ENCODE measurements around the gene WIPF2.
"Not testable (repeated sequence)": the region's sequence is repeated elsewhere in the genome, so short reads cannot be mapped to it uniquely, and the experiment has no call there.

WIPF2 gene

DNA sequence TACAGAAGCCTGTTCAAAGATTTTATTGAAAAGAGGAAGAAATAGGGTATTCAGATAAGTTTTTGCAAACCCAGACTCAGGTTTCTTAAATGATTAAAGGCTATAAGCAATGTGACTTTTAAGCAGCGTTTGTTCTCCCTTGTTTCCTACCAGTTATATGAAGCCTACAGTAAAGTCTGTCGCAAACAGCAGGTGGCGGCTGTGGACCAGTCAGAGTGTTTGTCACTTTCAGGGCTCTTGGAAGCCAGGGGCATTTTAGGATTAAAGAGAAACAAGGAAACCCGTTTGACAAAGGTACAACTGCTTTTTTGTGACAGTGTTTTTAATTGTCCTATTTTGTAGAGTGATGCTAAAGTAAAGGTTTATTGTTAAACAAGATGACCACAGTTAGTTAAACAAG lies 82.2 kb downstream of the WIPF2 start:
- DNase-seq: no peak

DNA sequence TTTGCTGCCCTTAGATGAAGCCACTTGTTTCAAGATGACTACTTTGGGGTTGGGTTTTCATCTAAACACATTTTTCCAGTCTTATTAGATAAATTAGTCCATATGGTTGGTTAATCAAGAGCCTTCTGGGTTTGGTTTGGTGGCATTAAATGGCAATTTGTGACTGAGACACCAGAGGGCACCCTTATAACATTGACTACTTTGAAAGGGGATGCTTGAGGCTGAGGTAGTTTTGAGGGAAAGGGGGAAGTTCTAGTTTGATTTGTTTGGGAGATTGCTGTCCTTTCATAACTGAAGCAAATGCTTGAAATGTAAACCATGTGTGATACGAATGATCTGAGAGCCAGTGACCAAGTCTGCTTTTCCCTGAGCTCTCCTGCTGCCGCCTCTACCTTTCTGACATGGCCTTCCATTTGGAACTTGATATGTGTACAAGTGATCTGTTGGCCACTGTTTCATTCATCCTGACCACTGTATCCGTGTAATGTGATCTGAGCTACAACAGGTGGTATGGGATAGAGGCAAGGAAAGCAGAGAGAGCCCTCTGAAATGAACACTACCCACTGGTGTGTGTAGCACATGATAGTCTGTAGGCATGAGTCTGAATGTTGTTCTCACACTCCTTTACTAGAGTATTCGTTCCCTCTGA lies 84.0 kb downstream of the WIPF2 start:
- DNase-seq: no peak

DNA sequence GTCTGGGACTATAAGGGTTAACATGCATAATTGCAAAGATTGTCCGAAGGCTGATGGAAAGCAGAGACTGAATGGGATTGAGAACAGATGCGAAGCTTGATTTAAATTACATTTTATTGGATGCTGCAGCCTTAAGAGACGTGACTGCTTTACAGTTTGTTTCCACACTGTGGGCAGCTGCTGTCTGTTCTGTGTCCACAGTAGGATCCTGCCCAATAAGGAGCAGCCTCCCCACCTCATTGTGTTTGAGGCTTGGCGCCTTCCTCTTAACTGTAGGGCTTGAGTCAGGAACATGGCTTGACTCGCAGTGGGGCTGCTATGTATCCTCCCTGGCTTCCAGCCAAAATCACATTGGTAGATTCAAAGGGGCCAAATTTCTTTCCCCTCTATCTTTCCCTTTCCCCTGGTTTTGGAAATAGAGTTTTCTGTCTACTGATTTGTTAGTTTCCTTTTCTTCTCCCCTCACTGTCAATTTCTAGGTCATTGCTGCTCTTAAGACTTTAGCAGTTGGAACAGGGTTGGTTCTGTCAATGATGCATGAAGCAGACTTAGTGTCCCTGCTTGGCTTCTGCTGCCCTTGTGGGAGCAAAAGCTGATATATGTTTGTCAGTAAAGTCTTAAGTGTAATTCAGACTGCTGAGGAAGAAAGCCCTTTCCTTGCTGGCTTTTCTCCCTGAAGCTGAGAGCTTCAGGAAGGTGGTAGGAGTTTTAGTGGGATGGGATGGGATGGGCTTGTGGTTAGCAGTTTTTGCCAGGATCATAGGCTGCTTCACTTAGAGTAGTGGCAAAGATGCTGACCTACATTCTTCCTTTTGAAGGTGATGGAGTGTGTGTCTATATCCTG lies 84.8 kb downstream of the WIPF2 start:
- DNase-seq: no peak

DNA sequence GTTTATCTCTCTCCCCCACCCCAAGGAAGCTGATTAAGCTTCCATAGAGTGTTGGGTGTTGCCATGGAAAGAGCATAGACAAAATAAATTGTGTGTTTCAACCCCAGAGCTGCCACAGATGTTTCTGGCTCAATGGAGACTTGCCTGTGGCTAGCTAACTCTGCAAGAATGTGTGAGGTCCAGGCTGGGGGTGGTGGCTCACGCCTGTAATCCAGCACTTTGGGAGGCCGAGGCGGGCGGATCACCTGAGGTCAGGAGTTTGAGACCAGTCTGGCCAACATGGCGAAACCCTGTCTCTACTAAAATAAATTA lies 85.4 kb downstream of the WIPF2 start:
- not testable (repeated sequence) for DNase-seq

DNA sequence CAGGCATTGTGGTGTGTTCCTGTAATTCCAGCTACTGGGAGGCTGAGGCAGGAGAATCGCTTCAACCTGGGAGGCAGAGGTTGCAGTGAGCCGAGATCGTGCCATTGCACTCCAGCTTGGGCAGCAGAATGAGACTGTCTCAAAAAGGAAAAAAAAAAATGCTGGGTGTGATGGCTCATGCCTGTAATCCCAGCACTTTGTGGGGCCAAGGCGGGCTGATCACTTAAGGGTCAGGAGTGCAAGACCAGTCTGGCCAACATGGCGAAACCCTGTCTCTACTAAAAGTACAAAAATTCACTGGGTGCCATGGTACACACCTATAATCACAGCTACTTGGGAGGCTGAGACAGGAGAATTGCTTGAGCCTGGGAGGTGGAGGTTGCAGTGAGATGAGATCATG lies 85.8 kb downstream of the WIPF2 start:
- not testable (repeated sequence) for DNase-seq

DNA sequence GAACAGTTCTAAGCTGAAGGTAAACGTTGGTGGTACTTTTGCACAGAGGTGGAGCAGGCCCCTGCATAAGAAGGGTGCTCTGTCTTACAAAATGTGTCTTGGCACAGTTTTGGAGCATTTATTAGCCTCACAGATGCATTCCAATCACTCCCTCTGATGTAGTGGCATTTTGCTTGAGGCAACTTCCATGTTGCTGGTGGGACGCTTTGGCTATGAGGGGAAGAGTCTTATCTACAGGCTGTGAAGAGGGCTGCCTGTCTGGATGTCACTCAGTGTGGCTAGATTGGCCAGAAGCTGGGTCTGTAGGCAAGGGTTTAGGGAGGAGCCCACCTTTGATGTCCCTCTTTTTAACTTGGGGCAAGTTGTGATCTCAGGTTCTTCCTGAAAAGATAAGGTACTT lies 87.3 kb downstream of the WIPF2 start:
- no peak for DNase-seq

DNA sequence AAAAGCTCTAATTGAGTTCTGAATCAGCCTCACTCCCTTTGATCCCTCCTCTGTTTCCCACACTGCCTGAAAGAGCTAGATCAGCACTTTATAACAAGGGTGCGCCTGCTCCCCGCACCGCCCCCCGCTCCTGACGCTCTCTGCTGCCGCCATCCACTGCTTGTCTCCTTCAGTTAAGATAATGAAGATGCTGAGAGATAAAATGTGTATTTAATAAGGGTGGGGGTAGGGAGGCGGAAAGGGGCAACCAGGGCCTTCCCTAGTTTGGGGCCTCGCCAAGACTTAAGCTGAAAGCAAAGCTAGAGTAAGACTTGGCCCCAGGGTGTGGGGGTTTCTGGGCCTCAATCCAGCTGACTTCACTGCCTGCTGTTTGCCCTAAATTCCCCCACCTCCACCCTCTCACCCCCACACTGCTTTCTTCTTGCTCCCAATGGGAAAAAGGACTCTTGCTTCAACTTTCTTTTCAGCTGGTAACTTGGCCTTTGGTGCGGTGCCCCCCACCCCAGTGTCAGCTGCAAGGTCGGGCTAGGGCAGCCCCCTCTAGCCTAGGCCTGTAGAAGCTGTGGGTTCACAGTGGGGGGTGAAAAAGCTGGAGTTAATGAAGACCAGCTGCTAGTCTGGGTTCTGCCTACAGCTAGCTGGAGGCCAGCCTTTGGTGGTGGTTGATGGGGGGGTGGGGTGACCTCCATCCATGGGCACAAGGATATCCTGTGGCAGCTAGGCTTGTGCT lies 88.1 kb downstream of the WIPF2 start:
- no peak for DNase-seq

DNA sequence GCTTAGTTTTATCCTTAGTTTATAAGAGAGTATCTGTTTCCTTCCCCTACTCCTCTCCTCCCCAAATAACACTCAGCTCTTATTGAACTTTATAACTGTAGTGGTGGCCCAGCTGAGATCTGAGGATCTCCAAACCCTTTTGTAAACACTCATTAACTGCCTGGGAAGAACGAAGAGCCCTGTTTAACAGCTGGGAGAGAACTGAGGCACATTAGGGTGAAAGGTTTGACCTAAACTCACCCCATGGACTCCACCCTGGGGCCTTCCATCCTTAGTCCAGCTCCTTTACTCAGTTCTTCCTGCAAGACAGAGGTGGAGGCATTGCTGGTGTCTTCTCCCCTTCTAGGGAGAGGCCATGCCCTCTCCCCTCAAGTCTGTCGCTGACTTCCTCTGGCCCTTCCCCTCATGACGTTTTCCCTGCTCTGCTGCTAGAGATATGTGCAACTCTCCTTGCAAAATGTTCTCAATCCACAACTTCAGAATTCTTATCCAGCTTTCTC lies 88.7 kb downstream of the WIPF2 start:
- DNase-seq: no peak

DNA sequence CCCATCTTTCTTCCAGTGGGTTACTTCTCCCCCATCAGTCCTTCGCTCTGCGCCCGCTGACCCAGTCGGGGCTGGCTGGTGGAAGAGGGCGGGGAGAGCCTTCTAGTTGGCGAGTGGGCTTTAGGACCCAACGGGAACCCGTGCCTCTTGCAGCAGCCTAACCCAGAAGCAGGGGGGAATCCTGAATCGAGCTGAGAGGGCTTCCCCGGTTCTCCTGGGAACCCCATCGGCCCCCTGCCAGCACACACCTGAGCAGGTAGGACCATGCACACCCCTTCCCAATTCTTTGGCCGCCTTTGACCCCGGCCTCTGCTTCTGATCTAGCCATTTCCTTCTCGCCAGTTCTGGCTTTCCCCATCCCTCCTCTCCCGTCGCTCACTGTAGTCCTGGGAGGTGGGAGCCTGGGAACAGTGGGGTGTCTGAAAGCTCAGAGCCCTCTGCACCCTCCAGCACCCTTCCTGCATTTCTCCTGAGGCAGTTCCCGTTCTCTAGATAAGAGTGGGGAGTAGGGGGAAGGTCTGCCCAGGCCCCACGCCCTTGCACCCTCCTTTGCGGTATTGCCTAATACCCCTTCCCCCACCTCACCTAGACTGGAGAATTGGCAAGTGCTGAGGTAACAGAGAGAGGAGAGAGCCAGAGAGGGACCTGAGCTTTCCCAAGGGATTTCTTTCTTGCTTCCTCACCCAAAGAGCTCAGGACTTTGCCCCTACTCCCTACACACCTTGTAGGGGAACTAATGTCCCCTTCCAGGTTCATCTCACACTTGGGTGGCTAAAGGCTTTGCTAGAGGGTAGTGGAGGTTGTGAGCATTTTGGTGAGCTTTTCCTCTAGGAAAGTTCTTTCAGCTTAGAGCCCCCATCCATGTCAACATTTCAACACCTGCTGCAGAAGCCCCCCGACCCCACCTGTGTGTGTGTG lies 90.2 kb downstream of the WIPF2 start, which contains the start of gene RARA:
RARA (plus strand) TSS at position 150 of the 918 bp plus-strand sequence. CDS start 22,039 bp downstream, outside the sequence.
- no peak for DNase-seq

DNA sequence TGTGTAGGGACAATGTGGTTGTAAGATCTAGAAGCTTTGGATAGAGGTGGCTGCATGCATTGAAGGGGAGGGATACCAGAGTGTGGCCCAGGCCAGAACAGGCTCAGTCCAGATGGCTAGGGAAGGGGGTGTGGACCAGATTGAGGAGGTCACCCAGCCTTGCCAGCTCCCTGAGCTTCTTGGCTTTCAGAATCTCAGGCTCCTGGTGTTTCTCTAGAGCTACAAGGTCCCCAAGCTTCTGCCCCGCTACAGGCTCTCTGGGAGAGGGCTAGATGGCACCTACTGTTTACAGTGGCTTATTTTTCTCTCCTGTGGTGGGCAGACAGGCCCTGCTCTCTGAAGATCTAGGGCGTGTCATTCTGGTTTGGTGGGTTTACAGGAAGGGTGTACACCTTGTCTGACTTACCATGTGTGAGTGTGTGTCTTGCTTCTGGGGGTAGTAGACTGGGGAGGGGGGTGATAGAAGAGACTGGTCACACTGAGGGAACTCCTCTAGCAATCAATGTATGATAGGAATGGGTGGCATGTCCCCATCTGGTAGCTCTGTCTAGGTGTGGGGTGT lies 90.9 kb downstream of the WIPF2 start:
- no peak for DNase-seq

DNA sequence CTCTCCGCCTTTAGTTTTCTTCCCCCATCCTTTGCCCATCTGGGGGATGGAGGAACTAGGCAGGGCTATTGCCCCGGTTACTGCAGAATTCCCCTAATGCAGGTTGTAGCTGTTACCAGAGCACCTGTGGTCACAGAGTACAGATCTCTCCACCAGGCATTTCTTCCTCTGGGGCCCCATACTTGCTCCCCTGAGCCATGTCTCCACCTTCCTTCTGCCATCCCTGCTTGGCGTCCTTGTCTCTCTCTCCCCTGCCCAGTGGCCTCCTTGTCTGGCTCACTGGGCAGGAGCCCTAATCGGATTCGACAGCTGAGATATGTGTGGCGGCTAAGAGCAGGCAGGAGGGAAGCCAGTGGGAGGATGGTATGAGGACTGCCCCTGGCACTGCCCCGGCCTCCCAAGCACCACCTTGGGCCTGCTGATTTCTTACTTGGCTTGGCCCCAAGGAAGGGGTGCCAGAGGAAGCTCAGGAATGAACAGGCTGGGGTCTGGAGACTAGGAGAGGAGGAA lies 91.8 kb downstream of the WIPF2 start:
- DNase-seq: no peak

DNA sequence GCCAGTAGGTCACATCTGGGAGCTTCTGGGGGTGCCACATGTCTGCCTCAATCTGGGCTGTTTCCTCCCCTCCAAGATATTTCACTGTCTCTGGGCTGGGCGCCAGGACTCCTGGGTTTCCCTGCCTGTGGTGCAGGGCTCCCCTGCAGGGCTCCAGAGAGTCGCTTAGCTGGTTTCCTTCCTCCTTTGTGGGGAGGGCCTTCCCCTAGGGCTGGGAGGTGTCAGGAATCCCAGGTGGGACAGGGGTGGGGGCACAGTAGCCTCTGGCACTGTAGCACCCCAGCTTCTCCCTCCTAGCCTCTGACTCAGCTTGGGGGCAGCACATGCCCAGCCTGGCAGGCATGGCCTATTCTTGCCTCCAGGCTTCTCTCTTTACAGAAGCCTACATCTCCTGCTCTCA lies 92.5 kb downstream of the WIPF2 start:
- no peak for DNase-seq

DNA sequence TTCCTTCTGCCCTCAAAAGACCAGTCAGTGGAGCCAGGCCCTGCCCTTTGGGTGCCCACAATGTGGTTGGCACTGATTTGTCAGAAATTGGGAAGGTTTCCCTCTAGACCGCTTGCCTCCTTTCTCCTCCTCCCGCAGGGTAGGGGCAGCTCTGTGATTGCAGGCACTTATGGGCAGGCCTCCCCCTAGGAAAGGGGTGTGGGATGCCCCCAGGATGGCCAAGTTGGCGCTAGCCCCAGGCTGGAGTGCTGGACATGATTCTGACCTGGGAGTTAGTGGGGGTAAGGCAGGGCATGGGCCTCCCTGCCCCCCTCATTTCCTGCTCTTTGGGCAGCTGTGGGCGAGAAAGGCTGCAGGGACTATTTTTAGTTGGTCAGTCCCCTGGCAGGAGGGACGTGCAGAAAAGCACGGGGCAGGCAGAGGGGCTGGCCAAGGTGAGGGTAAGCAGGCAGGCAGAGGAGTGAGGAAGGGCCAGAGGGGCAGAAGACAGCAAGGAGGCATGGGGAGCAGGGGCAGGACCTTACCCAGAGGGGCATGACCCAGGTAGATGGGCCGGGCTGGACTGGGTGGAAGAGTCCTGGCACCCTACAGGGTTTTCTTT lies 93.1 kb downstream of the WIPF2 start:
- no peak for DNase-seq

DNA sequence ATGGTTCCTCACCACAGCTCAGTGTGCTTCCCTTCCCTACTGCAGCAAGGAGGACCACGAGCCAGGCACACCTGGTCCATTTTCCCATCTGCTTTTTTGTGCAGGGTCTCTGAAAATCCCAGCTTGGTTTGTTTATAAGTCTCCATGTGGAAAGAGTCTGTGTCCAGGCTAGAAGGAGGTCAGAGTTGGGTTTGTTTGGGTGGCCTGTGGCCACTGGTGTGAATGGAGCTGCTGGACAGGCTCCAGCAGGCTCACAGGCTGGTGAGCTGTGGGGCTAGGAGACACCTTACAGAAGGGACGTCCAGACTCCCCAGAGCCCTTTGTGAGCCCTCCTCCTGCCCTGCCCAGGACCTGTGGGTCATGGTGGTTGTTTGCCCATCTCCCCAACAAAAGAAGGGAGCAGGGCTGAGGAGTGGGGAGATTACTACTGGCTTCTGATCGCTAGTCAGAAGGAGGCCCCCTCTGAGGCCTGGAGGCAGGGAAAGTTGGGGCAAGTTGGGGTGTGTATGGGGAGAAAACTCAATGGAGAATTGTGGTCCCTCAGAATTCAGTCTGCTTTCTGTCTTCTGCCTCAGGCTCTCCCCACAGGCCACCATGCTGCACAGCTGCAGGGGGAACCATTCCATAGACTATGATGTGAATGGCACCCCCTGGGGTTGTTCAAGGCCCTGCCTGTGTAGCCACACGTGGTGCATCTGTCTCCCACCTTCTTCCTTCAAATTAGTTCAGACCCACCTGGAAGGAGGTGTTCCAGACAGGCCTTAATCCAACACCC lies 94.0 kb downstream of the WIPF2 start:
- no peak for DNase-seq

DNA sequence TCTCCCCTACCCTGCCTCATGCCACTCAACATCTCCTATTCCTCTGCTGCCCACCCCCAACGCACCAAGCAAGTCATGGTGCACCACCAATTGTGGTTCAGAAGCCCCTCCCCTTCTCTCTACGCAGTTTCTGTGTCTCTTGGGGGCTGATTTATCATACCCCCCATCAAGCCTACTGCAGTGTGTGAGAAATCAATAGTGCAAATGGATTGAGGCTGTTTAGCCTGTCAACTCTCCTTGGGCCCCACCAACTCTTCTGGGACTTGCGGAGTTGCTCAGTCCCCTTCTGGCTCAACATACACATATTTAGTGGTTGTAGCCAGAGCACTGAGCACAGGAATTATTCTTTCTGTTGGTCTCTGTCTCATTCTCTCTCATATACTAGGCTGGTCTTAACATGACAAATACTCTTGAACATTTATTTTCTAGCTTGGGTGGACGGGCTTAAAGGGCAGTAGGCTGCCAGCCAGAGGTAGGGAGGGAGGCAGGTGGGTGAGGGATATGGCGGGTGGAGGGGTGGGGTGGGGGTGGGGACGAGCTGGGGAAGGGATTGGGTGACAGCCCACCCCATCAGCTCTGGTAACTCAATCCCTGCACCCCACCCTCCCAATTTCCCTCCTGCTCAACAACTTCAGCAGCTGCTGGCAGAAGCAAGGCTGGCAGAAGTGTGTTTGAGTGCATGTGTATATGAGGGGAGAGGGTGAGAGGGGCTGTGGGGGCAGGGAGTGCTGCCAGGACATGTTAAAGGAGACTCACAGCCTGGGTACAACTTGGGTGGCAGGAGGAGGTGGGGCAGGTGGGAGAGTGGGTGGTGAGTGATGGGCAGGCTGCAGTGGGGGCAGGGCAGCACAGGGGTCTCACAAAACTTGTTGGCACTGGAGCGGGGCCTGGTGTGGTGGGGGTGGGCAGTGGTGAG lies 94.8 kb downstream of the WIPF2 start:
- no peak for DNase-seq

DNA sequence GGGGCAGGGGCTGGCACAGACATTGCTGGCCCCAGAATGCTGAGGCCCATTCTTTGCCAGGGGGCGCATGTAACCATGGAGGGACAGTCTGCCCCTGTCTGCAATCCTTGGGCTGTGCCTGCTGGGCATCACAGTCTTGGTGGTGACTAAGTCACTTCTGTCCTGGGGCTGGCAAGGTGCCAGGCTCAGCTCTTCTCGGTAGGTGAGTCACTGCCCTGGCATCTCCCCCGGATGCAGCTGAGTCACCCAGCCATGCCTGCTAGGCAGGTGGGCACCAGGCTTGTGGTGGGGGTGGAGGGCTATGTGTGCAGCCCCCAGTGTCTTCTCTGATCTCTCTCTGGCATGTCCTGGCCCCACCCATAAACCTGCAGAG lies 95.5 kb downstream of the WIPF2 start:
- DNase-seq: peak; percentile 86 to 88

DNA sequence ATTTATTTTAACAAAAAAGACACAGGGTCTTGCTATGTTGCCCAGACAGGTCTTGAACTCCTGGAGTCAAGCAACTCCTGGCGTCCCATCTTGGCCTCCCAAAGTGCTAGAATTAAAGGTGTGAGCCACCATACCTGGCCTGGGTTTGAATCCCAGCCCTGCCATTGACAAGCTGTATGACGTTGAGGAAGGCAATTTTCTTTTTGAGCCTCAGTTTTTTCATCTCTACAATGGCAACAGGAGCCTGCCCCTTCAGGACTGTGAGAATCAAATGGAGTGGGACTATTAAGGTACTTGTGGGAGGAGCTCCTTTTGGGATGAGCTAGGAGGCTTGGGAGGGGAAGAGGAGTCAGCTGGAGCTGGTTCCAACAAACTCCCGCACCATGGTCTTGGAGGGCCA lies 96.1 kb downstream of the WIPF2 start:
- DNase-seq: no peak

DNA sequence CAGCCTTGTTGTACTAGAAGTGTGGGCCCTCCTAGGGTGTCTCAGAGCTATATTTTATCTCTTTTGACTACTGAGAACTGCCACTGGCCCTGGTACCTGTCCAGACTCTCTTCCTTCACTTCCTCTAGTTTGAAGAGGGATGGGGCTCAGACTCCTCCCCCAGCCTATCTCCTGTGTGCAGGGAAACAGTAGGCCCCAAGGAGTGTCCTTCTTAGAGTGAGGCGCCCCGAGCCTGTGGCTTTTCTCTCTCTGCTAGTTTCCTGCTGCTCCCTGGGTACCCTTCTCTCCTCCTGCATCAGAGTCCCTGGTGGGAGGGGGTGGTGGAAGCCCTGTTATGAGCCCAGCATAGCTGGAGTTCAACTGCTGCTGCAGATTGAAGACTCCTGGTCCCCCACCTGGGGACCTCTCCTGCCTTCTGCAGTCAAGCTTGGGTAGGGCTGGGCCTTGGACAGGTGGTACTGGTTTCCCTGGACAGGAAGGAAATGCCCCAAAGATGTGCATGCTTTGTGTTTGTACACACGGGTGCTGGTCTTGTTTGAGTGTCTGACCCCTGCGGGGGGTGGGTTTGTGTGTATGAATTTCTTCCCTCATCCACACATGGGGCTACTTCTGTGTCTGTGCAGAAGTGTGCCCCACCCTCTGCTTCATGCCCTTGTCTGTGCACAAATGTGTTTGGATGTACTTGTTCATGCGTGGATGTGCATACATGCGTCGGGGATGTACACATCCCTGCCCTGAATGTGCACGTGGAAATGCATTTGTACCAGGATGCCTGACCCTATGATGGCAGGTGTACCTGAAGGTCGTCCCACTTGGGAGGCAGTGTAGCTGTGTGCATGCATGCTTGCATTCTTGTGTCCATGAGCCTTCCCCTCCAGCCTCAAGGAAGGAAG lies 96.8 kb downstream of the WIPF2 start:
- DNase-seq: no peak
